K562 (cell line): ENCODE results near the gene CKLF. TPM values are rescaled to one million over a fixed set of nuclear protein-coding genes. Genes with fewer than 3 reads are reported as not detected.

Source experiments
- CBX8 ChIP-seq: fragments of 200-600 bp; sonication (generic); IDR thresholded peaks from 2 replicates; pipeline ENCODE4 v1.6.1; 2012; ENCODE audit warnings: borderline replicate concordance, mixed run types, low read depth, mild to moderate bottlenecking, moderate library complexity, mixed read lengths, low read length, control low read depth, inconsistent platforms; ENCODE audit not compliant: poor library complexity, severe bottlenecking; ENCODE audit errors: extremely low read depth
- KDM5B ChIP-seq: fragments of 200-600 bp; sonication (generic); IDR thresholded peaks from 2 replicates; pipeline ENCODE4 v1.6.1; 2012; ENCODE audit warnings: low read depth, mild to moderate bottlenecking, moderate library complexity, low read length, control low read depth, inconsistent platforms; ENCODE audit not compliant: insufficient replicate concordance
- MCM7 ChIP-seq, 2 experiments: fragments of 450-650 bp; IDR thresholded peaks; 2 replicates each; pipeline ENCODE4 v1.6.1; 2016 to 2018
- MEF2D ChIP-seq: conservative IDR thresholded peaks from 2 replicates; pipeline ENCODE4 v1.6.1; 2016; ENCODE audit warnings: low read depth, missing genetic modification characterization, missing compliant biosample characterization
- PHB2 ChIP-seq: fragments of 450-650 bp; IDR thresholded peaks from 2 replicates; pipeline ENCODE4 v1.6.1; 2017; ENCODE audit warnings: low read depth
- PTBP1 ChIP-seq: fragments of 200-400 bp; formaldehyde crosslinking; IDR thresholded peaks from 2 replicates; pipeline ENCODE4 v1.6.1; 2017; ENCODE audit warnings: low read depth, low read length
- ZNF124 ChIP-seq: sonication (generic); formaldehyde crosslinking; IDR thresholded peaks from 2 replicates; pipeline ENCODE4 v1.8.1; 2022; ENCODE audit warnings: missing genetic modification reagents
- ZNF174 ChIP-seq: fragments of 250-450 bp; sonication (Bioruptor Pico); IDR thresholded peaks from 2 replicates; pipeline ENCODE4 v1.4.0; 2020; ENCODE audit warnings: mild to moderate bottlenecking
- ZNF586 ChIP-seq: fragments of 450-650 bp; formaldehyde crosslinking; conservative IDR thresholded peaks from 2 replicates; pipeline ENCODE4 v1.4.0; 2020; ENCODE audit warnings: mild to moderate bottlenecking, moderate library complexity
- ZNF785 ChIP-seq: fragments of 250-450 bp; sonication (Bioruptor Pico); IDR thresholded peaks from 2 replicates; pipeline ENCODE4 v1.4.0; 2020; ENCODE audit warnings: mild to moderate bottlenecking
- polyA plus RNA-seq, 8 experiments: library from polyadenylated mRNA; depleted of rRNA in 4 of 8; stranded (reverse) in 5 of 8; unstranded in 3 of 8; fragments of >200 nt; fragmentation: Nextera tagmentation in 2 of 8; fragmentation: Illumina TruSeq in 1 of 8; extraction: Ambion mirVana in 2 of 8; extraction: Trizol in 1 of 8; gene quantifications; 2 replicates each; pipeline versions ENCODE4 v1.2.1 to v1.2.3, GENCODE V29; 2011 to 2014; ENCODE audit warnings: inconsistent platforms in 1 of 8, missing spikeins in 1 of 8
- total RNA-seq, 7 experiments: library from RNA; depleted of rRNA in 6 of 7; stranded (reverse); fragments of >200 nt in 6 of 7; fragmentation: Illumina TruSeq in 2 of 7; extraction: Trizol in 2 of 7; gene quantifications; 2 replicates each; pipeline versions ENCODE4 v1.2.1 to v1.2.3, GENCODE V29; 2011 to 2021; ENCODE audit warnings: low replicate concordance in 1 of 7
- TF ChIP-seq, protein P1 (sequence below): sonication (generic); formaldehyde crosslinking; IDR thresholded peaks from 2 replicates; pipeline ENCODE4 v1.8.0; 2022; ENCODE audit warnings: mild to moderate bottlenecking, missing genetic modification reagents
- TF ChIP-seq, protein P2 (sequence below): sonication (generic); formaldehyde crosslinking; IDR thresholded peaks from 2 replicates; pipeline ENCODE4 v1.8.0; 2022; ENCODE audit warnings: mild to moderate bottlenecking, missing genetic modification reagents, borderline replicate concordance
- TF ChIP-seq, protein P3 (sequence below): fragments of 200-800 bp; sonication (Bioruptor generic); IDR thresholded peaks from 2 replicates; pipeline ENCODE4 v1.6.1; 2017; ENCODE audit warnings: missing genetic modification characterization, missing compliant biosample characterization
- TF ChIP-seq, protein P4 (sequence below): IDR thresholded peaks from 2 replicates; pipeline ENCODE4 v1.6.1; 2011; ENCODE audit warnings: borderline replicate concordance, low read depth, mild to moderate bottlenecking, moderate library complexity, low read length; ENCODE audit not compliant: insufficient read depth, poor library complexity, severe bottlenecking
- TF ChIP-seq, protein P5 (sequence below): sonication (generic); formaldehyde crosslinking; IDR thresholded peaks from 2 replicates; pipeline ENCODE4 v1.5.0; 2020; ENCODE audit warnings: missing genetic modification reagents

The CKLF gene
- total and polyA plus RNA-seq, 9 of the 15 experiments (the other 6 are each of a cell fraction or from before 2014, with no cell fraction given), result 84.8 to 322 (median 118) TPM

DNA sequence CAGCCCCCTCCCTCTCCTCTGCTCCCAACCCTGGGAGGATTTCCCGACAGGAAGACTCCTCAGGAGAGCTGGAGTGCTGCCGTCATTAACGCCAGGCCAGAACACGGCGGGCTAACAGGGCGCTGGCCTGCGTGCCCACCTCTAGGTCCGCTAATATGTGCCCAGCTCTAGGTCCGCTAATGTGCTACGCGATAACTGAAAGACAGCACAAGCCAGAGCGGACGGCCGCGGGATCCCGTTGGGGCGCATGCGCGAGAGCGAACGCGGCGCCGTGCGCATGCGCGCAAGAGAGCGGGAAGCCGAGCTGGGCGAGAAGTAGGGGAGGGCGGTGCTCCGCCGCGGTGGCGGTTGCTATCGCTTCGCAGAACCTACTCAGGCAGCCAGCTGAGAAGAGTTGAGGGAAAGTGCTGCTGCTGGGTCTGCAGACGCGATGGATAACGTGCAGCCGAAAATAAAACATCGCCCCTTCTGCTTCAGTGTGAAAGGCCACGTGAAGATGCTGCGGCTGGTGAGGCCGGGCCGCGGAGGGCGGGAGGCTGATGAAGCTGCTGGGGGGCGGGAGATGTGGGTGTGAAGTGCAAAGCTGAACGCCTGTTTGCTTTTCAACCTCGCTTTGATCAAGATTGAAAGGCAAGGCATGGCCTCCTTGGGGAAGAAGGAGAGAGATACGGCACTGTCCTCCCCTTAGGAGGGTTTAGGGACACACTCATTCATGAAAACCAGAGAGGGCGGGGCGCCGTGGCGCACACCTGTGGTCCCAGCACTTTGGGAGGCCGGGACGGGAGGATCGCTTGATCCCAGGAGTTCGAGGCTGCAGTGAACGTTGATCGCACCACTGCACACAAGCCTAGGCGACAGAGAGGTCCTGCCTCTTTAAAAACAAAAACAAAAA lies at the start of gene CKLF (continued):
- TF ChIP-seq, protein P1, sequence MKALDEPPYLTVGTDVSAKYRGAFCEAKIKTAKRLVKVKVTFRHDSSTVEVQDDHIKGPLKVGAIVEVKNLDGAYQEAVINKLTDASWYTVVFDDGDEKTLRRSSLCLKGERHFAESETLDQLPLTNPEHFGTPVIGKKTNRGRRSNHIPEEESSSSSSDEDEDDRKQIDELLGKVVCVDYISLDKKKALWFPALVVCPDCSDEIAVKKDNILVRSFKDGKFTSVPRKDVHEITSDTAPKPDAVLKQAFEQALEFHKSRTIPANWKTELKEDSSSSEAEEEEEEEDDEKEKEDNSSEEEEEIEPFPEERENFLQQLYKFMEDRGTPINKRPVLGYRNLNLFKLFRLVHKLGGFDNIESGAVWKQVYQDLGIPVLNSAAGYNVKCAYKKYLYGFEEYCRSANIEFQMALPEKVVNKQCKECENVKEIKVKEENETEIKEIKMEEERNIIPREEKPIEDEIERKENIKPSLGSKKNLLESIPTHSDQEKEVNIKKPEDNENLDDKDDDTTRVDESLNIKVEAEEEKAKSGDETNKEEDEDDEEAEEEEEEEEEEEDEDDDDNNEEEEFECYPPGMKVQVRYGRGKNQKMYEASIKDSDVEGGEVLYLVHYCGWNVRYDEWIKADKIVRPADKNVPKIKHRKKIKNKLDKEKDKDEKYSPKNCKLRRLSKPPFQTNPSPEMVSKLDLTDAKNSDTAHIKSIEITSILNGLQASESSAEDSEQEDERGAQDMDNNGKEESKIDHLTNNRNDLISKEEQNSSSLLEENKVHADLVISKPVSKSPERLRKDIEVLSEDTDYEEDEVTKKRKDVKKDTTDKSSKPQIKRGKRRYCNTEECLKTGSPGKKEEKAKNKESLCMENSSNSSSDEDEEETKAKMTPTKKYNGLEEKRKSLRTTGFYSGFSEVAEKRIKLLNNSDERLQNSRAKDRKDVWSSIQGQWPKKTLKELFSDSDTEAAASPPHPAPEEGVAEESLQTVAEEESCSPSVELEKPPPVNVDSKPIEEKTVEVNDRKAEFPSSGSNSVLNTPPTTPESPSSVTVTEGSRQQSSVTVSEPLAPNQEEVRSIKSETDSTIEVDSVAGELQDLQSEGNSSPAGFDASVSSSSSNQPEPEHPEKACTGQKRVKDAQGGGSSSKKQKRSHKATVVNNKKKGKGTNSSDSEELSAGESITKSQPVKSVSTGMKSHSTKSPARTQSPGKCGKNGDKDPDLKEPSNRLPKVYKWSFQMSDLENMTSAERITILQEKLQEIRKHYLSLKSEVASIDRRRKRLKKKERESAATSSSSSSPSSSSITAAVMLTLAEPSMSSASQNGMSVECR (CRISPR knock-in tag), result peak; percentile 94
- peak; percentile 91; the same call in 1 of the 2 replicates for TF ChIP-seq ZNF124 (CRISPR knock-in tag)
- TF ChIP-seq ZNF586 (CRISPR knock-in tag), result no peak
- no peak for TF ChIP-seq PHB2
- TF ChIP-seq, protein P2, sequence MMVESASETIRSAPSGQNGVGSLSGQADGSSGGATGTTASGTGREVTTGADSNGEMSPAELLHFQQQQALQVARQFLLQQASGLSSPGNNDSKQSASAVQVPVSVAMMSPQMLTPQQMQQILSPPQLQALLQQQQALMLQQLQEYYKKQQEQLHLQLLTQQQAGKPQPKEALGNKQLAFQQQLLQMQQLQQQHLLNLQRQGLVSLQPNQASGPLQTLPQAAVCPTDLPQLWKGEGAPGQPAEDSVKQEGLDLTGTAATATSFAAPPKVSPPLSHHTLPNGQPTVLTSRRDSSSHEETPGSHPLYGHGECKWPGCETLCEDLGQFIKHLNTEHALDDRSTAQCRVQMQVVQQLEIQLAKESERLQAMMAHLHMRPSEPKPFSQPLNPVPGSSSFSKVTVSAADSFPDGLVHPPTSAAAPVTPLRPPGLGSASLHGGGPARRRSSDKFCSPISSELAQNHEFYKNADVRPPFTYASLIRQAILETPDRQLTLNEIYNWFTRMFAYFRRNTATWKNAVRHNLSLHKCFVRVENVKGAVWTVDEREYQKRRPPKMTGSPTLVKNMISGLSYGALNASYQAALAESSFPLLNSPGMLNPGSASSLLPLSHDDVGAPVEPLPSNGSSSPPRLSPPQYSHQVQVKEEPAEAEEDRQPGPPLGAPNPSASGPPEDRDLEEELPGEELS (CRISPR knock-in tag), result peak; percentile 97
- TF ChIP-seq KDM5B, result peak; percentile 64
- no peak for TF ChIP-seq MEF2D (tag)
- TF ChIP-seq ZNF785, result no peak
- TF ChIP-seq MCM7 (IDR thresholded peaks at IDR 0.05), result no peak
- TF ChIP-seq, protein P3, sequence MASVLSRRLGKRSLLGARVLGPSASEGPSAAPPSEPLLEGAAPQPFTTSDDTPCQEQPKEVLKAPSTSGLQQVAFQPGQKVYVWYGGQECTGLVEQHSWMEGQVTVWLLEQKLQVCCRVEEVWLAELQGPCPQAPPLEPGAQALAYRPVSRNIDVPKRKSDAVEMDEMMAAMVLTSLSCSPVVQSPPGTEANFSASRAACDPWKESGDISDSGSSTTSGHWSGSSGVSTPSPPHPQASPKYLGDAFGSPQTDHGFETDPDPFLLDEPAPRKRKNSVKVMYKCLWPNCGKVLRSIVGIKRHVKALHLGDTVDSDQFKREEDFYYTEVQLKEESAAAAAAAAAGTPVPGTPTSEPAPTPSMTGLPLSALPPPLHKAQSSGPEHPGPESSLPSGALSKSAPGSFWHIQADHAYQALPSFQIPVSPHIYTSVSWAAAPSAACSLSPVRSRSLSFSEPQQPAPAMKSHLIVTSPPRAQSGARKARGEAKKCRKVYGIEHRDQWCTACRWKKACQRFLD (CRISPR knock-in tag), result no peak
- no peak for TF ChIP-seq PTBP1
- TF ChIP-seq, protein P4, sequence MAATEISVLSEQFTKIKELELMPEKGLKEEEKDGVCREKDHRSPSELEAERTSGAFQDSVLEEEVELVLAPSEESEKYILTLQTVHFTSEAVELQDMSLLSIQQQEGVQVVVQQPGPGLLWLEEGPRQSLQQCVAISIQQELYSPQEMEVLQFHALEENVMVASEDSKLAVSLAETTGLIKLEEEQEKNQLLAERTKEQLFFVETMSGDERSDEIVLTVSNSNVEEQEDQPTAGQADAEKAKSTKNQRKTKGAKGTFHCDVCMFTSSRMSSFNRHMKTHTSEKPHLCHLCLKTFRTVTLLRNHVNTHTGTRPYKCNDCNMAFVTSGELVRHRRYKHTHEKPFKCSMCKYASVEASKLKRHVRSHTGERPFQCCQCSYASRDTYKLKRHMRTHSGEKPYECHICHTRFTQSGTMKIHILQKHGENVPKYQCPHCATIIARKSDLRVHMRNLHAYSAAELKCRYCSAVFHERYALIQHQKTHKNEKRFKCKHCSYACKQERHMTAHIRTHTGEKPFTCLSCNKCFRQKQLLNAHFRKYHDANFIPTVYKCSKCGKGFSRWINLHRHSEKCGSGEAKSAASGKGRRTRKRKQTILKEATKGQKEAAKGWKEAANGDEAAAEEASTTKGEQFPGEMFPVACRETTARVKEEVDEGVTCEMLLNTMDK, result no peak
- TF ChIP-seq, protein P5, sequence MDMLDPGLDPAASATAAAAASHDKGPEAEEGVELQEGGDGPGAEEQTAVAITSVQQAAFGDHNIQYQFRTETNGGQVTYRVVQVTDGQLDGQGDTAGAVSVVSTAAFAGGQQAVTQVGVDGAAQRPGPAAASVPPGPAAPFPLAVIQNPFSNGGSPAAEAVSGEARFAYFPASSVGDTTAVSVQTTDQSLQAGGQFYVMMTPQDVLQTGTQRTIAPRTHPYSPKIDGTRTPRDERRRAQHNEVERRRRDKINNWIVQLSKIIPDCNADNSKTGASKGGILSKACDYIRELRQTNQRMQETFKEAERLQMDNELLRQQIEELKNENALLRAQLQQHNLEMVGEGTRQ (CRISPR knock-in tag), result no peak
- no peak for TF ChIP-seq ZNF174
- TF ChIP-seq CBX8, result no peak
